GM12878 (cell line): ENCODE measurements around the gene AURKA.

Experiments used
- IRF3 ChIP-seq: fragments of 450-650 bp; IDR thresholded peaks from 2 replicates; pipeline ENCODE4 v1.6.1; 2014; ENCODE audit warnings: mild to moderate bottlenecking
- NFIC ChIP-seq: IDR thresholded peaks from 2 replicates; pipeline ENCODE4 v1.6.1; 2012; ENCODE audit warnings: low read depth, mild to moderate bottlenecking, inconsistent platforms, low read length, moderate library complexity
- YY1 ChIP-seq: IDR thresholded peaks from 2 replicates; pipeline ENCODE4 v1.6.1; 2011; ENCODE audit warnings: low read depth, mild to moderate bottlenecking, low read length
- ZBTB40 ChIP-seq: fragments of 450-650 bp; IDR thresholded peaks from 2 replicates; pipeline ENCODE4 v1.6.1; 2016; ENCODE audit warnings: mild to moderate bottlenecking, moderate library complexity, borderline replicate concordance
- ZNF274 ChIP-seq: IDR thresholded peaks from one replicate; pipeline ENCODE4 v1.8.0; 2011; ENCODE audit not compliant: insufficient read length, insufficient read depth
- TF ChIP-seq, protein P1 (sequence below), 3 experiments: IDR thresholded peaks in 2 of 3; conservative IDR thresholded peaks in 1 of 3; 2 replicates each; pipeline ENCODE4 v1.5.1; 2011; ENCODE audit warnings: low read depth in 3 of 3, low read length in 3 of 3, mild to moderate bottlenecking in 3 of 3, control low read depth in 2 of 3, moderate library complexity in 2 of 3, inconsistent platforms in 1 of 3, mixed read lengths in 1 of 3; ENCODE audit not compliant: control insufficient read depth in 2 of 3, insufficient read depth in 1 of 3; ENCODE audit errors: extremely low read depth in 1 of 3

DNA sequence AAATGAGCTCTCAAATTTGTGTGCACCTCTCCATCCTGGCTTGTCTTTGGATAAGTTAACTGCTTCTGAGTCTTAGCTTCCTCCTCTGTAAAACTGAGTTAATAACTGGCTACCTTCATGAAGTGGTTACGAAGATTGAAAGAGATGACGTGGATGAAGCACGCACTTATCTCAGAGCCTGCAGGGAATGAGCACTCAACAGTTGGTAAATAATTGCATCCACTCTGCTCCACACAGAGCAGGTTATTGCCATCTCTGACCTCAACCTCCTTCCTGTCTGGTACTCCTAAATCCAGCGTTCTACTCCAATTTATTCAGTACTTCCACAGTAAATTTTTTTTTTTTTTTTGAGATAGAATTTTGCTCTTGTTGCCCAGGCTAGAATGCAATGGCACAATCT lies 6.9 kb downstream of the AURKA start:
- TF ChIP-seq, protein P1, sequence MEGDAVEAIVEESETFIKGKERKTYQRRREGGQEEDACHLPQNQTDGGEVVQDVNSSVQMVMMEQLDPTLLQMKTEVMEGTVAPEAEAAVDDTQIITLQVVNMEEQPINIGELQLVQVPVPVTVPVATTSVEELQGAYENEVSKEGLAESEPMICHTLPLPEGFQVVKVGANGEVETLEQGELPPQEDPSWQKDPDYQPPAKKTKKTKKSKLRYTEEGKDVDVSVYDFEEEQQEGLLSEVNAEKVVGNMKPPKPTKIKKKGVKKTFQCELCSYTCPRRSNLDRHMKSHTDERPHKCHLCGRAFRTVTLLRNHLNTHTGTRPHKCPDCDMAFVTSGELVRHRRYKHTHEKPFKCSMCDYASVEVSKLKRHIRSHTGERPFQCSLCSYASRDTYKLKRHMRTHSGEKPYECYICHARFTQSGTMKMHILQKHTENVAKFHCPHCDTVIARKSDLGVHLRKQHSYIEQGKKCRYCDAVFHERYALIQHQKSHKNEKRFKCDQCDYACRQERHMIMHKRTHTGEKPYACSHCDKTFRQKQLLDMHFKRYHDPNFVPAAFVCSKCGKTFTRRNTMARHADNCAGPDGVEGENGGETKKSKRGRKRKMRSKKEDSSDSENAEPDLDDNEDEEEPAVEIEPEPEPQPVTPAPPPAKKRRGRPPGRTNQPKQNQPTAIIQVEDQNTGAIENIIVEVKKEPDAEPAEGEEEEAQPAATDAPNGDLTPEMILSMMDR (IDR thresholded peaks at IDR 0.05 in 2 of 3, conservative IDR thresholded peaks at IDR 0.05 in 1 of 3; ENCODE audit: control insufficient read depth in 2 of 3, extremely low read depth in 1 of 3, insufficient read depth in 1 of 3, low read depth in 3 of 3, low read length in 3 of 3): no peak
- TF ChIP-seq ZBTB40: no peak
- TF ChIP-seq YY1: no peak
- no peak for TF ChIP-seq NFIC
- TF ChIP-seq IRF3: no peak
- no peak for TF ChIP-seq ZNF274
